Stomach (tissue), 9 donors: ENCODE results near the gene PRRC2C. TPM values are rescaled to one million over a fixed set of nuclear protein-coding genes. Genes with fewer than 3 reads are reported as not detected.

Source experiments
- DNase-seq, 2 donors: peaks; one replicate each; pipeline versions ENCODE4 v3.0.0 to v3.0.0-alpha.2; 2013 to 2019
- H3K27ac ChIP-seq, 5 donors: fragments of 200-600 bp in 4 of 5; sonication (generic) in 4 of 5; one replicate each; pipeline ENCODE4 v1.5.1; 2013 to 2019; ENCODE audit warnings: mild to moderate bottlenecking in 1 of 5, moderate library complexity in 1 of 5
- H3K27me3 ChIP-seq, 3 donors: fragments of 200-600 bp; sonication (generic); one replicate each; pipeline ENCODE4 v1.5.1; 2017 to 2019; ENCODE audit warnings: mixed run types in 1 of 3
- H3K36me3 ChIP-seq, 4 donors: fragments of 200-600 bp; sonication (generic); 1 replicate in 3 of 4; 2 replicates in 1 of 4; pipeline ENCODE4 v1.5.1; 2016 to 2019
- H3K4me1 ChIP-seq, 4 donors: fragments of 200-600 bp; sonication (generic); one replicate each; pipeline ENCODE4 v1.5.1; 2016 to 2019
- H3K4me3 ChIP-seq, 4 donors: fragments of 200-600 bp; sonication (generic) in 3 of 4; one replicate each; pipeline ENCODE4 v1.5.1; 2016 to 2019; ENCODE audit warnings: mild to moderate bottlenecking in 1 of 4
- H3K9me3 ChIP-seq, 4 donors: fragments of 200-600 bp; sonication (generic); one replicate each; pipeline ENCODE4 v1.5.1; 2016 to 2019
- EP300 ChIP-seq: sonication (generic); formaldehyde crosslinking; IDR thresholded peaks from one replicate; pipeline ENCODE4 v1.6.1; 2017; ENCODE audit warnings: antibody characterized with exemption
- POLR2A ChIP-seq, 4 donors: fragments of 450-650 bp; IDR thresholded peaks; one replicate each; pipeline ENCODE4 v1.6.1; 2016; ENCODE audit warnings: antibody characterized with exemption in 4 of 4, control low read depth in 2 of 4, mild to moderate bottlenecking in 1 of 4, moderate library complexity in 1 of 4
- POLR2AphosphoS5 ChIP-seq, 3 donors: sonication (generic); formaldehyde crosslinking; IDR thresholded peaks; one replicate each; pipeline ENCODE4 v1.6.1; 2016; ENCODE audit warnings: antibody characterized with exemption in 3 of 3
- WGBS, 5 donors: extraction: QIAGEN DNeasy Blood & Tissue Kit in 3 of 5; methylation state at CpG; one replicate each; pipeline versions ENCODE4 v1.1.5 to v1.1.7; 2013 to 2018; 5-methylcytosine and 5-hydroxymethylcytosine counted together
- intact Hi-C: fragments of 100-400 bp; cut with DNase I; formaldehyde crosslinking; loops from one replicate; pipeline ENCODE4 v1.15.1; 2023; ENCODE audit warnings: low total_unique reads
- polyA plus RNA-seq, 3 donors: library from polyadenylated mRNA; stranded (reverse); fragments of 200-250 nt; gene quantifications; one replicate each; pipeline ENCODE4 v1.2.3, GENCODE V29; 2013
- total RNA-seq, 5 donors: library from RNA; depleted of rRNA; stranded (reverse); fragments of >200 nt; gene quantifications; one replicate each; pipeline versions ENCODE4 v1.1.0 to v1.2.3, GENCODE V29; 2014 to 2016
- TF ChIP-seq, protein P1 (sequence below), 7 experiments: fragments of 450-650 bp in 4 of 7; fragments of 200-600 bp in 3 of 7; sonication (generic) in 3 of 7; IDR thresholded peaks; one replicate each; pipeline ENCODE4 v1.5.1; 2016 to 2019; ENCODE audit warnings: antibody characterized with exemption in 7 of 7, control low read depth in 2 of 7, mild to moderate bottlenecking in 1 of 7
- donor health status: healthy with polysubstance abuse.
- donor health status: Bipolar disorder and iron deficiency.
- donor health status: healthy.

Gene PRRC2C
- total and polyA plus RNA-seq, 8 donors = 19.0 to 404 (median 75.8) TPM

DNA sequence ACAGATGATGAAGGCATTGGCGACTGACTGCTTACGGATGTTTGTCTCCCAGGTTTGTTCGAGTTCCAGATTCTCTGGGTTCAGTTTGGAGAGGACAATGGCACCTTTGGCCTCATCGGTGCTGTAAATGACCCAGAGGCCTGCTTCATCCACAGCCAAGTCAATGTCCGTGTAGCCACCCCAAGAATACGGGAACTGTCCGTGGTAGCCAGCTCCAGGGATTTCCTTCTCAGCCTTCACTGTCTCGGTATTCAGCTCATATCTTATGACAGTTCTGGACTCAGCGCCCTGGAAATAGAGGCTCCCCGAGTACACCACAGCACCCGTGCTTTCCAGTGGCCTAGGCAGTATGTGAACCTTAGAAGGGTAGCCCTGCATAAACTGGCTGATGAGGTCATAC, 150.8 kb downstream of the PRRC2C start:
- no peaks in the 10 kb centered on the region for H3K9me3 ChIP-seq
- no peaks in the 10 kb centered on the region for H3K27me3 ChIP-seq
- intact Hi-C loops = no loop called here
- DNase-seq = no peak
- 70 to 82% (median 78%) methylated on average over 11 of the region's 11 CpGs for whole genome bisulfite sequencing, 5 donors
- H3K4me3 ChIP-seq = no peak overlapping the region
- H3K36me3 ChIP-seq = peaks cover 0 to 10% (median 0%) of the 10 kb centered on the region in 4 donors
- no peaks in the 10 kb centered on the region for H3K4me1 ChIP-seq
- no peak for TF ChIP-seq POLR2A (IDR thresholded peaks at IDR 0.05)
- no peak for TF ChIP-seq EP300
- no peak for TF ChIP-seq POLR2AphosphoS5 (IDR thresholded peaks at IDR 0.05)
- TF ChIP-seq, protein P1, sequence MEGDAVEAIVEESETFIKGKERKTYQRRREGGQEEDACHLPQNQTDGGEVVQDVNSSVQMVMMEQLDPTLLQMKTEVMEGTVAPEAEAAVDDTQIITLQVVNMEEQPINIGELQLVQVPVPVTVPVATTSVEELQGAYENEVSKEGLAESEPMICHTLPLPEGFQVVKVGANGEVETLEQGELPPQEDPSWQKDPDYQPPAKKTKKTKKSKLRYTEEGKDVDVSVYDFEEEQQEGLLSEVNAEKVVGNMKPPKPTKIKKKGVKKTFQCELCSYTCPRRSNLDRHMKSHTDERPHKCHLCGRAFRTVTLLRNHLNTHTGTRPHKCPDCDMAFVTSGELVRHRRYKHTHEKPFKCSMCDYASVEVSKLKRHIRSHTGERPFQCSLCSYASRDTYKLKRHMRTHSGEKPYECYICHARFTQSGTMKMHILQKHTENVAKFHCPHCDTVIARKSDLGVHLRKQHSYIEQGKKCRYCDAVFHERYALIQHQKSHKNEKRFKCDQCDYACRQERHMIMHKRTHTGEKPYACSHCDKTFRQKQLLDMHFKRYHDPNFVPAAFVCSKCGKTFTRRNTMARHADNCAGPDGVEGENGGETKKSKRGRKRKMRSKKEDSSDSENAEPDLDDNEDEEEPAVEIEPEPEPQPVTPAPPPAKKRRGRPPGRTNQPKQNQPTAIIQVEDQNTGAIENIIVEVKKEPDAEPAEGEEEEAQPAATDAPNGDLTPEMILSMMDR (IDR thresholded peaks at IDR 0.05) = no peak
- no peak overlapping the region for H3K27ac ChIP-seq

DNA sequence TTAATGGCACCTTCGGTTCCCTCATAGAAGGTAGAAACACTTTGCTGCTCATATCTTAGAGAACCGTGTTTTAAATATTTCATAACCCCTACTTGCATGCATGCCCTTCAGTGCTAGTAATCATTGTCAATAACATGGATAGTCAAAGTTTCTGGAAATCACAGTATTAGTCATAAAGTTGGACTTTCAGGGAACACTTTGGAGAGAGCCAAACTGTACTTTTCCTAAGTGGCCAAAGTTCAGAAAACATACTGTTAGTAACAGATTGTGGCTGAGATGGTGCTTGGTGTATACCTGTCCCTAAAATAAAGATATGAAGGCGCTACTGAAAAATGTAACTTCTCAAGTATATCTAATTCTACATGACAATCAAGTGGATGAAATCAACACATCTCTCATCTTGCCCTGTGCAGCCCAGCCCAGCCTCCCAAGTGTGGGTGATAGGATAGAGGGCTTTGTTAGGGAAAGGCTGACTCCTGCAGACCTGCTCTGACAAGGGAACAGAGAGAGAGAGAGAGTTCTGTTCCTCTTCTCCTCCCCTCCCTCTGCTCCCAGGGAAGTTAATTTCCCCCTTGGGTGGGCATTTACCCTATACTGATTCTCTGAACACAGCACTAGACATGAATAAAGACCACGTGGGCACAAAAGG, 152.7 kb downstream of the PRRC2C start:
- Histone ChIP-seq H3K4me1 (no peaks in the 10 kb centered on the region), H3K27ac (no peak overlapping the region), H3K4me3 (no peak overlapping the region), H3K27me3 (no peaks in the 10 kb centered on the region), H3K9me3 (no peaks in the 10 kb centered on the region), H3K36me3 (peaks cover 0 to 10% (median 0%) of the 10 kb centered on the region in 4 donors)
- TF ChIP-seq EP300 = no peak
- no peak for TF ChIP-seq POLR2AphosphoS5 (IDR thresholded peaks at IDR 0.05)
- no peak for TF ChIP-seq POLR2A (IDR thresholded peaks at IDR 0.05)
- TF ChIP-seq, protein P1 (IDR thresholded peaks at IDR 0.05) = no peak
- WGBS, 5 donors = 61 to 76% (median 69%) methylated on average over 4 of the region's 4 CpGs
- intact Hi-C loops = no loop called here
- DNase-seq = no peak

DNA sequence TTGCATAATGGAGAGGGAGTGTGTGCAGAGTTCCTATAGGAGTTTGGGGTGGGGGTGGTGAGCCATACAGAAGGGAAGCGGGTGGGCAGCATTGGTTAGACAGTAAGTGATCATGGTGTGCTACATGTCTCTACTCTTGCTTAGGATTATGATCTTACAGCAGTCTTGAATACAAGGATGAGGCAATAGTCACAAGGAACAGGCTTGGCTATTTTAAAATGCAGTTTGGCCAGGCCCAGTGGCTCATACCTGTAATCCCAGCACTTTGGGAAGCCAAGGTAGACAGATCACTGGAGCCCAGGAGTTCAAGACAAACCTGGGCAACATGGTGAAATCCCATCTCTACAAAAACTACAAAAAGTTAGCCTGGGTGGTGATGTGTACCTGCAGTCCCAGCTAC, 154.9 kb downstream of the PRRC2C start:
- TF ChIP-seq POLR2A (IDR thresholded peaks at IDR 0.05) (no peak), EP300 (no peak), POLR2AphosphoS5 (IDR thresholded peaks at IDR 0.05) (no peak)
- TF ChIP-seq, protein P1 (IDR thresholded peaks at IDR 0.05) = no peak
- 93 to 96% (median 94%) methylated on average over 1 of the region's 1 CpG for WGBS, 5 donors
- Histone ChIP-seq H3K4me3 (no peak overlapping the region), H3K36me3 (peaks cover 0 to 10% (median 0%) of the 10 kb centered on the region in 4 donors), H3K27ac (no peak overlapping the region), H3K9me3 (no peaks in the 10 kb centered on the region), H3K27me3 (no peaks in the 10 kb centered on the region), H3K4me1 (peaks cover 5 to 10% (median 6%) of the 10 kb centered on the region in 4 donors)
- no peak for DNase-seq
- intact Hi-C loops = loop anchor here (10.0 kb wide), 2 partner anchors 75 to 345 kb away; no protein-coding TSS in a partner anchor

DNA sequence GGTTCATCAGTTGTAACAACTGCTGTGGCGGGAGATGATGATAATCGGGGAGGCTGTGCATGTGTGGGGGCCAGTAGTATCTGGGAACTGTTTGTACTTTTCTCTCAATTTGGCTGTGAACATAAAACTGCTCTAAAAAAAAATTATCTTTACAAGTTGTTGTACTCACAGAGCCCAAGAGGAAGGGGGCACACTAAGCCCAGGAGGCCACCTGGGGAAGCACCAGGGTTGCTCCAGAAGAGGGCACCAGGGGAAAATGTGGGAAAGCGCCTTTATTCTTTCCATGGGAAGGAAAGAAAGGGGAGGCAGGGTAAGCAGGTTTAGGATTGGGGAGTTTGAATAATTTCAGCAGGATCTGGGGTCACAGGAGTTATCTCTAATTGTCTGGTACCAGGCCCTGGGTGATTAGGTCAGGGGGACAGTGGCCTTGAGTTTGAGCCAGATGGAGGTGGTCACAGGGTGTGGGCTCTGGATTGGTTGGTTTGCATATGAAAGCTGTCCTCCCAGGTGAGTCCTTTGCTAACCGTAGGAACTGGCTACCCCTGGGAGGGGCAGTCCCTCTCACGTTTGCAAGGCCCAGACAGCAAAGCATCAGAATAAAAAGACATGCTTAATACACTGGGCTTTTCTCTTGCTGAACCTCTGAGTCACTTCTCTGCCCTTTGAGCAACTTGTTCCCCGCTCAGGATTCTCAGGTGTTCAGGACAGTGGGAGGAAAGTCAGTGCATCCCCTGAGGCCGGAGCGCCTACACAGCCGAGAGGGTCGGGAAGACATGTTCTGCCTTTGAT, 155.9 kb downstream of the PRRC2C start:
- Histone ChIP-seq H3K4me3 (no peak overlapping the region), H3K36me3 (peaks cover 0 to 4% (median 0%) of the 10 kb centered on the region in 4 donors), H3K9me3 (no peaks in the 10 kb centered on the region), H3K27me3 (no peaks in the 10 kb centered on the region), H3K4me1 (peaks cover 10 to 18% (median 14%) of the 10 kb centered on the region in 4 donors), H3K27ac (no peak overlapping the region)
- WGBS, 5 donors = 46 to 56% (median 51%) methylated on average over 10 of the region's 10 CpGs
- TF ChIP-seq POLR2A (IDR thresholded peaks at IDR 0.05) = no peak
- TF ChIP-seq EP300 = no peak
- no peak for TF ChIP-seq POLR2AphosphoS5 (IDR thresholded peaks at IDR 0.05)
- TF ChIP-seq, protein P1 (IDR thresholded peaks at IDR 0.05) = no peak
- DNase-seq = no peak
- intact Hi-C loops = loop anchor here (10.0 kb wide), 2 partner anchors 74 to 344 kb away; no protein-coding TSS in a partner anchor
